Smooth muscle cell (in vitro differentiated cells): Measurements from ENCODE around the gene STPG1. TPM values are rescaled to one million over a fixed set of nuclear protein-coding genes. Genes with fewer than 3 reads are reported as not detected.

Experiments used
- DNase-seq: peaks from one replicate; lab custom pipeline; 2025; ENCODE audit not compliant: unreplicated experiment; lab: John Stamatoyannopoulos, UW
- H2AFZ ChIP-seq: fragments of 200-600 bp; sonication (generic); 2 replicates; pipeline ENCODE4 v1.6.0; 2016; ENCODE audit warnings: antibody characterized with exemption, low read depth, mild to moderate bottlenecking
- H3F3A ChIP-seq: fragments of 200-600 bp; sonication (generic); 2 replicates; pipeline ENCODE4 v1.6.0; 2017; ENCODE audit warnings: antibody characterized with exemption, low read depth
- H3K27ac ChIP-seq: fragments of 200-600 bp; sonication (generic); 2 replicates; pipeline ENCODE4 v1.5.1; 2016; ENCODE audit warnings: low read depth, mild to moderate bottlenecking
- H3K27me3 ChIP-seq: fragments of 200-600 bp; sonication (generic); 2 replicates; pipeline ENCODE4 v1.6.1; 2016; ENCODE audit warnings: low read depth, mild to moderate bottlenecking
- H3K36me3 ChIP-seq: fragments of 200-600 bp; sonication (generic); 2 replicates; pipeline ENCODE4 v1.5.1; 2016; ENCODE audit warnings: low read depth
- H3K4me1 ChIP-seq: fragments of 200-600 bp; sonication (generic); 2 replicates; pipeline ENCODE4 v1.5.1; 2016; ENCODE audit warnings: low read depth
- H3K4me2 ChIP-seq: fragments of 200-600 bp; sonication (generic); 2 replicates; pipeline ENCODE4 v1.6.0; 2016; ENCODE audit warnings: mild to moderate bottlenecking
- H3K4me3 ChIP-seq: fragments of 200-600 bp; sonication (generic); 2 replicates; pipeline ENCODE4 v1.5.1; 2016; ENCODE audit warnings: mild to moderate bottlenecking
- H3K79me2 ChIP-seq: fragments of 200-600 bp; sonication (generic); 2 replicates; pipeline ENCODE4 v1.6.0; 2016; ENCODE audit warnings: low read depth, mild to moderate bottlenecking
- H3K9ac ChIP-seq: fragments of 200-600 bp; sonication (generic); 2 replicates; pipeline ENCODE4 v1.6.0; 2016; ENCODE audit warnings: low read depth
- H3K9me3 ChIP-seq: fragments of 200-600 bp; sonication (generic); replicated peaks from 2 replicates; pipeline ENCODE4 v1.5.1; 2016; ENCODE audit warnings: low read depth
- H4K20me1 ChIP-seq: fragments of 200-600 bp; sonication (generic); 2 replicates; pipeline ENCODE4 v1.6.0; 2016; ENCODE audit warnings: low read depth
- WGBS: methylation state at CpG from one replicate; pipeline ENCODE4 v1.1.7; 2016; ENCODE audit warnings: low lambda C conversion rate; 5-methylcytosine and 5-hydroxymethylcytosine counted together
- polyA plus RNA-seq: library from polyadenylated mRNA; unstranded; fragments of >200 nt; fragmentation: Nextera tagmentation; extraction: Ambion mirVana; gene quantifications from 2 replicates; pipeline ENCODE4 v1.2.1, GENCODE V29; 2016
- total RNA-seq: library from RNA; depleted of rRNA; stranded (reverse); fragments of >200 nt; gene quantifications from 2 replicates; pipeline ENCODE4 v1.2.3, GENCODE V29; 2014
- TF ChIP-seq, protein P1 (sequence below): fragments of 200-600 bp; sonication (generic); IDR thresholded peaks from 2 replicates; pipeline ENCODE4 v1.5.1; 2017; ENCODE audit warnings: borderline replicate concordance, mild to moderate bottlenecking, antibody characterized with exemption; ENCODE audit not compliant: insufficient read depth, poor library complexity, severe bottlenecking

Gene STPG1
- total and polyA plus RNA-seq, 2 experiments from 2014 or later, result 4.9 to 6.8 TPM

DNA sequence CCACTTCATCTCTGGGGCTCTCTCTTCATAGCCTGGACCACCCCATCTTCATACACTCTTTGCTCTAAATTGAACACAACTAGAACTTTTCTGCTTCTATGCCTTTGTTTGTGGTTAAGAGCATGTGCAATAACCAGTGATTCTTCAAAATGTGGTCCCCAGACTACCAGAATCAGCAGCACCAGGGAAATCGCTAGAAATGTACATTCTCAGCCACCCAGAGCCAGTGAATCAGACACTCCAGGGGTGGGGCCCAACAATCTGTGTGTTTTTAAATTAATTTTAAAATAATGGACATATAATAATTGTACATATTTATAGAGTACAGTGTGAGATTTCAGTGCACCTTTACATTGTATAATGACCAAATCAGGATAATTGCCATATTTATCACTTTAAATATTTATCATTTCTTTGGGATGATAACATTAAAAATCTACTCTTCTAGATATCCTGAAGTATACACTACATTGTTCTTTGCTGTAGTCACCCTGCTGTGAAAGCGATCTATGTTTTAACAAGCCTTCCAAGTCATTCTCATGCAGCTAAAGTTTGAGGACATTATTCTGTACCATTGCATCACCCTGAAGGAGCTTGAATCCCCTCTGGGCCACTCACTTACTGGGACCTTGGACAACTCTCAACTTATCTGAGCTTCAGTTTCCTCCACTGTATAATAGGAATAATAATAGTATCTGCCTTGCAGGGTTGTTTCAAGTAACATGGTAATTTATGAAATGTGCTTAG lies 83.6 kb downstream of the STPG1 start:
- H4K20me1 ChIP-seq, result no peaks in the 10 kb centered on the region
- 32% methylated on average over 2 of the region's 2 CpGs for WGBS
- H3K27ac ChIP-seq, result peak overlapping the region; percentile 38
- H3K4me1 ChIP-seq, result peaks cover 15% of the 10 kb centered on the region
- no peaks in the 10 kb centered on the region for H3K36me3 ChIP-seq
- TF ChIP-seq, protein P1, sequence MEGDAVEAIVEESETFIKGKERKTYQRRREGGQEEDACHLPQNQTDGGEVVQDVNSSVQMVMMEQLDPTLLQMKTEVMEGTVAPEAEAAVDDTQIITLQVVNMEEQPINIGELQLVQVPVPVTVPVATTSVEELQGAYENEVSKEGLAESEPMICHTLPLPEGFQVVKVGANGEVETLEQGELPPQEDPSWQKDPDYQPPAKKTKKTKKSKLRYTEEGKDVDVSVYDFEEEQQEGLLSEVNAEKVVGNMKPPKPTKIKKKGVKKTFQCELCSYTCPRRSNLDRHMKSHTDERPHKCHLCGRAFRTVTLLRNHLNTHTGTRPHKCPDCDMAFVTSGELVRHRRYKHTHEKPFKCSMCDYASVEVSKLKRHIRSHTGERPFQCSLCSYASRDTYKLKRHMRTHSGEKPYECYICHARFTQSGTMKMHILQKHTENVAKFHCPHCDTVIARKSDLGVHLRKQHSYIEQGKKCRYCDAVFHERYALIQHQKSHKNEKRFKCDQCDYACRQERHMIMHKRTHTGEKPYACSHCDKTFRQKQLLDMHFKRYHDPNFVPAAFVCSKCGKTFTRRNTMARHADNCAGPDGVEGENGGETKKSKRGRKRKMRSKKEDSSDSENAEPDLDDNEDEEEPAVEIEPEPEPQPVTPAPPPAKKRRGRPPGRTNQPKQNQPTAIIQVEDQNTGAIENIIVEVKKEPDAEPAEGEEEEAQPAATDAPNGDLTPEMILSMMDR, result no peak
- no peak overlapping the region for H3K9ac ChIP-seq
- H3K4me3 ChIP-seq, result no peak overlapping the region
- no peaks in the 10 kb centered on the region for H3K27me3 ChIP-seq
- H3F3A ChIP-seq, result peaks cover 11% of the 10 kb centered on the region
- no peak for DNase-seq
- no peak overlapping the region for H2AFZ ChIP-seq
- no peaks in the 10 kb centered on the region for H3K79me2 ChIP-seq
- H3K4me2 ChIP-seq, result peak overlapping the region; percentile 47
- no peaks in the 10 kb centered on the region for H3K9me3 ChIP-seq

DNA sequence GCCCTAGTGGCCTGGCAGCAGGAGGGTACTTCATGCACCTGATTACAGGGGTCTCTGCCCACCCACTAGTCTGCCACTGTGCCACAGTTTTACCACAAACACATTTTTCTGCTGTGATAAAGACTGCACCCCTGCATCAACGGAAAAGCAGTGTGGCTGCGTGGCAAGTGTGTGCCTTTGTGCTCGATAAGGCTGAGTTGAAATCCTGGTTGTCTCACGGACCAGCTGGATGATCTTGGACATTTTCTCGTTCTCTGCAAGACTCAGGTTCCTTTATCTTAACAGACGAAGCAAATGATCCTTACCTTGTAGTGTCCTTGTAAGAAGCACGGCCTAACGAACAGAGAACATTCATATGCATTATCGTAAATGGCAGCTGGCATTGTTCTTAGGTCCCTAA lies 84.3 kb downstream of the STPG1 start:
- Histone ChIP-seq H3K4me3 (no peak overlapping the region), H2AFZ (no peak overlapping the region), H3K4me2 (peak overlapping the region; percentile 47), H3K27me3 (no peaks in the 10 kb centered on the region), H3K9me3 (no peaks in the 10 kb centered on the region), H3K36me3 (no peaks in the 10 kb centered on the region), H4K20me1 (no peaks in the 10 kb centered on the region), H3K27ac (peak overlapping the region; percentile 10), H3K79me2 (no peaks in the 10 kb centered on the region), H3F3A (peaks cover 11% of the 10 kb centered on the region), H3K9ac (no peak overlapping the region), H3K4me1 (peaks cover 9% of the 10 kb centered on the region)
- WGBS, result 87% methylated on average over 9 of the region's 9 CpGs
- DNase-seq, result no peak
- TF ChIP-seq, protein P1, result no peak

- peak overlapping the region; percentile 7 for H3K27ac ChIP-seq
- H3K79me2 ChIP-seq, result no peaks in the 10 kb centered on the region
- H2AFZ ChIP-seq, result no peak overlapping the region
- peaks cover 10% of the 10 kb centered on the region for H3K4me1 ChIP-seq
- WGBS, result 23% methylated on average over 2 of the region's 2 CpGs
- H3K27me3 ChIP-seq, result no peaks in the 10 kb centered on the region
- H3K9ac ChIP-seq, result no peak overlapping the region
- no peaks in the 10 kb centered on the region for H3K9me3 ChIP-seq
- H3F3A ChIP-seq, result peaks cover 11% of the 10 kb centered on the region
- H3K36me3 ChIP-seq, result no peaks in the 10 kb centered on the region
- no peak for DNase-seq
- no peak overlapping the region for H3K4me2 ChIP-seq
- H4K20me1 ChIP-seq, result no peaks in the 10 kb centered on the region
- TF ChIP-seq, protein P1, result no peak
- no peak overlapping the region for H3K4me3 ChIP-seq
Measured at GRCh38 chr1:24327891-24328290, 85.7 kb downstream of the STPG1 start.

DNA sequence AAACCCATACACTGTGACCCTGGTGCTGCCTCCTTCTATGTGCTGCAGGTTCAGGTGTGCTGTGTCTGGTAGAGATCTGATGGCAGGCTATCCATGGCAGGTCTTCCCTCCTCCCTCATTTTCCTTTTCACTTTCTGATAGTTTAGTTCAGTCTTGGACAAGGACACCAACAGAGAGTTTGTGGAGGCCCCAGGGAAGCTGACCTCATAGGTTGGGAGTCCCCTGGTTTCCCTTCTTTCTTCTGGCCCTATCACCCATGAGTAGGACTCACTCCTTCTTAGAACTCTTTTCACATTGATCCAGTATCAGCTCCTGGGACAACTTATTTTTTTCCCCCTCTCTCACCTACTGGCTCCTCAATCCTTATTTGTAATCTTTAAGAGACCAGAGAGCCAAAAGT lies 86.1 kb downstream of the STPG1 start:
- Histone ChIP-seq H3K9ac (no peak overlapping the region), H4K20me1 (no peaks in the 10 kb centered on the region), H3K36me3 (no peaks in the 10 kb centered on the region), H3F3A (peaks cover 11% of the 10 kb centered on the region), H3K4me3 (no peak overlapping the region), H3K4me2 (no peak overlapping the region), H3K27ac (no peak overlapping the region), H3K9me3 (no peaks in the 10 kb centered on the region), H3K27me3 (no peaks in the 10 kb centered on the region), H3K79me2 (no peaks in the 10 kb centered on the region), H2AFZ (no peak overlapping the region), H3K4me1 (peaks cover 14% of the 10 kb centered on the region)
- TF ChIP-seq, protein P1, result no peak
- no peak for DNase-seq
